Measurements from ENCODE around the gene KREMEN1. TPM values are rescaled to one million over a fixed set of nuclear protein-coding genes. Genes with fewer than 3 reads are reported as not detected.
"Not testable (repeated sequence)": the region's sequence is repeated elsewhere in the genome, so short reads cannot be mapped to it uniquely, and the experiment has no call there.

KREMEN1 gene
- total RNA-seq, 1 donor from 2014 or later: 0.68 TPM

DNA sequence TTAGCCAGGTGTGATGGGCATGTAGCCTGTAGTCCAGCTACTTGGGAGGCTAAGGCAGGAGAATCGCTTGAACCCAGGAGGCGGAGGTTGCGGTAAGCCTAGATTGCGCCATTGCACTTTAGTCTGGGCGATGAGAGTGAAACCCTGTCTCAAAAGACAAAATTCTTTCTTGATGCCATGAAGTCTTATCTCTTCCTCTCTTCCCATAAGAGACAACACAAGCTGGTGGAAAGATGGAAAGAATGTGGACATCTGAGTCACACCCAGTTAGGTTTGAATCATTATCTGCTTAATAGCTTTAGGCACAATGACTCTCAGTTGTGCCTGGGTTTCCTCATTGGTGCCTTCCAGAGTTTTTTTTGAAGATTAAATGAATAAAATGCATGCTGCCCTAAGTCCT, 35.3 kb downstream of the KREMEN1 start:
- DNase-seq: no peak

DNA sequence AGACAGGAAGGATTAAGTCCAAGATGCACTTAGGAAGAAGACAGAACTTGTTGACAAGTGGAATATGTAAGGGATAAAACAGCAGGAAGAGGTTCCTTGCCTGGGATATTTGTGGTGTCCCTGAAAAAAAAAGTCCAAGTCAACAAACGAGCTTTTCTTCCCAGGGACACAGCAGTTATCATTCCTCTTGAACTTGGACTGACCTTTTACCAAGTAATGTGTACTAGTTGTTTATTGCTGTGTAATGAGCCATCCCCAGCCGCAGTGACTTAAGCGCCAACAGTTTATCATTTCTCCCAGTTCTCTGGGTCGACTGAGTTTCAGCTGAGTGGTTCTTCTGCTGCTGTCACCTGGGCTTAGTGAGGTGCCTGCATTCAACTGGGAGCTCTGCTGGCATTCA, 37.0 kb downstream of the KREMEN1 start:
- DNase-seq: no peak

DNA sequence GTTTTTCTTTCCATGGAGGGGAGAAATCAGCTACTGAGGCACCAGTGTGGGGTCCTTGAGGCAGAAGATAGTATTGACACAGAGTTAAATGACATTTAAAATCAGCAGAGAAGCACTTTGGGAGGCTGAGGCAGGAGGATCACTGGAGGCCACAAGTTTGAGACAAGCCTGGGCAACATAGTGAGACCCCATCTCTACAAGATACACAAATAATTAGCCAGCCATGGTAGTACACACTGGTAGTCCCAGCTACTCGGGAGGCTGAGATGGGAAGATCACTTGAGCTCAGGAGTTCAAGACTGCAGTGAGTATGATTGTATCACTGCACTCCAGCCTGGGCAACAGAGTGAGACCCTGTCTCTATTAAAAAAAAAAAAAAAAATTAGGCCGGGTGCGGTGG, 38.1 kb downstream of the KREMEN1 start:
- DNase-seq: no peak

DNA sequence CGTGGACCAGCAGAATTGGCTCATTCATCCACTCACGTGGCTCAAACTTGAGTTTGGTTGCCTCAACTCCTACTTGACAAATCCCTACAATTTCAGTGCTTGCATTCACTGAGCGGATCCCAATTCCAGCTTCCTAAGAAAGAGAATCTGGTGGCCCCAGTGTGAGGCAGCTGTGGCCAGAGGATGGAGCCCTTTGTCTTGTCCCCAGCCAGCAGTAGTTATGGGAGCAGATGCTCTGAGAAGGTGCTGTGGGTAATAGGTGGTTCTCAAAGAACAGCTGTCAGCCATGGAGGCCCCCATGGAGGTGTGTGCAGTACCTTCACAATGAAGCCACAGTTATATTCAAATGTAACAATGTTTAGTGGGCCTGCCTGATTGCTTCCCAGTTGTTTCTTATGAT, 39.3 kb downstream of the KREMEN1 start:
- no peak for DNase-seq

DNA sequence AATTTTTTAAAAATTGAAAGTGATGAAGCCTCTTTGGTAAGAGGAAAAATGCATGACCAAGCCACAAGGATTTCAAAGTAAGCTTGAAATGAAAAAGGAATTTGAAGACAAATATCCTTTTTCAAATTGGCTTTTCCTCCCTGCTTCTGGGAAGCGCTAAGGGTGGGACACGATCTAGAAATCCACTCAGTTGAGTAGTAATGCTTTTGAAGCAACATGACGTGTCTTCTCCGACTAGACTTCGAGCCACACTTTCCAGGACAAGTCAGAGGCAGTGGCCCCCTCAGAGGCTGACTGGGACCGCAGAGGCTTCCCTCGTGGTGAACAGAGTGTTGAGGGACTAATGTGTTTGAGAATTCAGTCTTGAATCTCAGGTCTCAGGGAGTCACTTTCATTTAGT, 39.8 kb downstream of the KREMEN1 start:
- DNase-seq: no peak

DNA sequence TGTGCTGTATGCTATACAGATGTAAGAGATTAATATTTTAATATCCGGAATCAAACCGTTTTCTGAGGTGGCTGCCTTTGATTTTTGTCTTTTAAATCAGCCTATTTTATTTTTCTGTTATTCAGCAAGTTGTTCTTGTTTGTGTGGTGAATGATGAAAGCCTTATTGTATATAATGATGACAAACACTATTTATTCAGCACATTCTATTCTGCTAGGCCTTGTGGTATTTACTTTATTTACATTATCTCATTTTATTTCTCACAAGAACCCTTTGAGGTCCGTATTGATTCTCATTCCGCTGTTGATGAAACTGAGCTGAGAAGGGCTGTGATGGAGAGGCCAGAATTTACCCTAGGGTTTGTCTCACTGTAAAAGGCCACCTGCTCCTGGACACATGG, 40.5 kb downstream of the KREMEN1 start:
- DNase-seq: no peak

DNA sequence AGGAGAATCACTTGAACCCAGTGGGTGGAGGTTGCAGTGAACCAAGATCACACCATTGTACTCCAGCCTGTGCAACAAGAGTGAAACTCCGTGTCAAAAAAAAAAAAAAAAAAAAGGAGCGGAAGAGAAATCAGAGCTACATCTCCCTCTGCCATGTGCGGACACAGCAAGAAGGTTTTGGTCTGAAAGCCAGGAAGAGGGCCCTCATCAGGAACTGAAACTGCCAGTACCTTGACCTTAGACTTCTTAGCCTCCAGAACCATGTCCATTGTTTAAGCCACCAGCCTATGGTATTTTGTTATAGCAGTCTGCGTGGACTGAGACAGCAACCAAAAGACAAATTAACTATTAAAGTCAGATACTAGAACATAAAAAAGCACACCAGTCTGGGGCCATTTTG, 41.6 kb downstream of the KREMEN1 start:
- no peak for DNase-seq

DNA sequence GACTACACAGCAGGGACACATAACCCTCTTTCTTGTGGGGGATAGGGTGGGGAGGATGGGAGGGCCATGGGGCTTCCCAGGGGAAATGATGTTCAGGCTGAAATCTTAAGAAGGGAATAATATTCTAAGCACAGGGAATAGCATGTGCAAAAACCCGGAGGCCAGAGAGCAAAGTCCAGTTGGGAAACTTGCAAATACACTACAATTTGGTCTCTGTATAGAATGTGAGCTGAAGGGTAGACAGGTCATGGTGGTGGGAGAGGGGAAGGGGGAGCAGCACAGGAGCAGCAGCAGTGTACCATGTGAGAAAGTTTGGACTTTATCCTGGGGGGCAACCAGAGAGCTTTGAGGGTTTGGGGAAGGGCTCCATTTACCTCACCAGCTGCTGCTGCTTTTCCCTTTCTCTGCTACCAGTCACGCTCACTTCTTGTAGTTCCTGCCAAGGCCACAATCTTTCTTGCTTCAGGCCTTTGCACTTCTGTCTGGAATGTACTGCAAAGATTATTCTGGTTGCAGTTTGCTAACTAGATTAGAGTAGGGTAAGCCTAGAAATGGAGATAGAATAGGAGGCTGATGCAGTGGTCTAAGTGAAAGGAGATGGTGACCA, 43.0 kb downstream of the KREMEN1 start:
- DNase-seq: no peak

DNA sequence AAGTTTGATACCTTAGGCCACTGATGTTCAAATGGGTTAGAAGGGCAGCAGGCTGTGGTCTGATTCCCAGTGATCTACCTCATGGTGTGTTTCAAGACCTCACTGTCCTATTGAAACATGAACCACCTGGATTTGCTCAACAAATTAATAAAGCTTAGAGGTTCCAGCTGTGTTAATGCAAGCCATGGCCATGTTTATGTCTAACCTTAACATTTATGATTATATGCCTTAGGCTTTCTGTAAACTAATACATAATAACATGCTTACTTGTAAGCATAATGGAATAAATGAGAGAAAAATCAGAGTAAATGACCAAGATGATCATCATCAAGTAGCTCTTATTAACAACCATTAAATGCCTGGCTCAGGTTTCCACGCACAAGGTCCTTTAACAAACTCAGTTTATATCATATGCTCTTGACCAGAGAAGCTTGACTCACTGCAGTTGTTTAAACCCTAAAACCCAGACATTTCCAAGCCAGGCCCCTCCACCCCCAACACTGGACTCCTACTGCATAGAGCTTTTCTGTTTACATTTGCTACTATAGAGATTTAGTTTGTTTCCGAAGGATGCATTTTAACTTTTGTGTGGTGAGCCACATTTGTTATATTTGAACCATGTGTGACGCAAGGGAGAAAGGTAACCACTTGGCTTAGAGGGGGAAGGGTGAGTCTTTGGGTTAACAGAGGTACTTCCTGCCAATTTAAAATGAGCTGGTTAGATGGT, 43.7 kb downstream of the KREMEN1 start:
- no peak for DNase-seq

DNA sequence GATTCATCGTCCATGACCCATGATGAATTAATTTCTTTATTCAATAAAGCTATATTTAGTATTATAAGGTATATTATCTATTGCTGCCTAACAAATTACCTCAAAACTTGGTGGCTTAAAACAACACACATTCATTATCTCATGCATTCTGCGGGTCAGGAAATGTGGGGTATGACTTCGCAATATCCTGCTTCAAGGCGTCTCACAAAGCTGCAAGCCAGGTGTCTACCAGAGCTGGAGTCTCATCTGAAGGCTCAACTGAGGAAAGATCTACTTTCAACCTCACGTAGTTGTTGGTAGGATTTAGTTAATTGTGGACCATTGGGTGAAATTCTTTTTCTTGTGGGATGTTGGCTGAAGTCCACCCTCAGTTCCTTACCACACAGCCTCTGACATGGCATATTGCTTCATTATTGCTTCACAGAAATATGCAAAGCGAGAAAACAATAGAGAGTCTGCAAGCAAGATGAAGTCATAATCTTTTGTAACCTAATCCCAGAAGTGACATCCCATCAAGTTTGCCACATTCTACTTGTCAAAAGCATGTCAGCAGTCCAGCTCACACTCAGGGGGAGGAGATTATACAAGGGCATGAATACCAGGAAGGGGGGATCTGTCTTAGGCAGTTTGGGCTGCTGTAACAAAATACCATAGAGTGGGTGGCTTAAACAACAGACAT, 45.1 kb downstream of the KREMEN1 start:
- DNase-seq: no peak

DNA sequence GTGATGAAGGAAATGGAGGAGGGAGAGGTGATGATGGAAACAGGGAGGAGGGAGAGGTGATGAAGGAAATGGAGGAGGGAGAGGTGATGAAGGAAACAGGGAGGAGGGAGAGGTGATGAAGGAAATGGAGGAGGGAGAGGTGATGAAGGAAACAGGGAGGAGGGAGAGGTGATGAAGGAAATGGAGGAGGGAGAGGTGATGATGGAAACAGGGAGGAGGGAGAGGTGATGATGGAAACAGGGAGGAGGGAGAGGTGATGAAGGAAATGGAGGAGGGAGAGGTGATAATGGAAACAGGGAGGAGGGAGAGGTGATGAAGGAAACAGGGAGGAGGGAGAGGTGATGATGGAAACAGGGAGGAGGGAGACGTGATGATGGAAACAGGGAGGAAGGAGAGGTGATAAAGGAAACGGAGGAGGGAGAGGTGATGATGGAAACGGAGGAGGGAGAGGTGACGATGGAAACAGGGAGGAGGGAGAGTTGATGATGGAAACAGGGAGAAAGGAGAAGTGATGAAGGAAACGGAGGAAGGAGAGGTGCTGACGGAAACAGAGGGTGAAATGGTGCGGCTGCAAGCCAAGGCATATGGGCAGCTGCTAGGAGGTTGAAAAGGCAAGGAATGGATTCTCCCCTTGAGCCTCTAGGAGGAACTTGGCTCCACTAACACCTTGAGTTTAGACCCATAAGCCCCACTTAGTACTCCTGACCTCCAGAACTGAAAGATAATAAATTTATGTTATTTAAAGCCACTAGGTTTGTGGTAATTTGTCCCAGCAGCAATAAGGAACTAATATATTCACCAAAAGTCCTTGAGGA, 47.5 kb downstream of the KREMEN1 start:
- not testable (repeated sequence) for DNase-seq

DNA sequence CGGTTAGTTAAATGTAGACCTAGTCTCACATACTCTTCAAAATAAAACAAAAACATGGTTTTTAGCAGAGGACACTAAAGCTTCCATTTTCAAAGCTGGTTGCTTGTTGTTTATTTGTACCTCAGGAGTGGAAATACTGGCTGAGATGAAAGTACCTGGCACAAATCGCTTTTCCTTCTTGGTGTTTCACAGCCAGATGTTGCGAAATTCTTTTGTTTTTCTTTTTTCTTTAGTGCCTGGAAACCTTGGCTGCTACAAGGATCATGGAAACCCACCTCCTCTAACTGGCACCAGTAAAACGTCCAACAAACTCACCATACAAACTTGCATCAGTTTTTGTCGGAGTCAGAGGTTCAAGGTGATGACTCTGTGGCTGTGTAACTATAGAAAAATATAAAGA, 48.3 kb downstream of the KREMEN1 start:
- DNase-seq: no peak

DNA sequence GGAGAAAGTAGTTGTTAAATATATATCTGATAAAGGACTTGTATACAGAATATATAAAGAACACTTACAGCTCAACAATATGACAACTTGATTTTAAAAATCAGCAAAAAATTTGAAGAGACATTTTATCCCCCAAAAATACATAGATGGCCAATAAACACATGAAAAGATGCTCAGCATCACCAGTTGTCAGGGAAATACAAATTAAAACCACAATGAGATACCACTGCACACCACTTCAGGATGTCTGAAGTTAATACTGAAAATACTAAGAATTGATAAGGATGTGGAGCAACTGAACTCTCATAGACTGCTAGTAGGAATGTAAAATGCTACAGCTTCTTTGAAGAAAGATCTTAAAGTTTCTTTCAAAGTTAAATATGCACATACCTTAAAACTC, 49.2 kb downstream of the KREMEN1 start:
- no peak for DNase-seq

DNA sequence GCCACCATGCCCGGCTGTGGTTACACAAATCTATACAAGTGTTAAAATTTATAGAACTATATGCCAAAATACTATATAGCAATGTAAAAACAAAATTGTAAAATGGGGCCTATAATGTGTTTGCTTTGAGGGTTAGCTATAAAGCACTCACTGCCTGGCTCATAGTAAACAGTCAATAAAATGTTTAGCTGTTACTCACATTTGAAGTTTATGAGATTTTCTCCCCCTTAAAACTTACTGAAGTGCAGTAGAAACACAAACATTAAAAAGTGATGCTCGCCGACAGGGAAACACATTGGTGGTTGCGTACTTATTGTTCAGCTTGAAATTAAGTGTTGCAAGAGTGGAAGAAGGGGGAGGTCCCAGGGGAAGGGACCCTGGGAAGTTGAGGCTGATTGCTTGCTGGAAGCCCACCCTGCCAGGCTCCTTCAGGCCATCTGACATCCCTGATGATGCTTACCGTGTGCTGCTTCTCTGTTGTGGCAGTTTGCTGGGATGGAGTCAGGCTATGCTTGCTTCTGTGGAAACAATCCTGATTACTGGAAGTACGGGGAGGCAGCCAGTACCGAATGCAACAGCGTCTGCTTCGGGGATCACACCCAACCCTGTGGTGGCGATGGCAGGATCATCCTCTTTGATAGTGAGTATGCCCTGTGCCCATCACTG, 52.1 kb downstream of the KREMEN1 start:
- no peak for DNase-seq

DNA sequence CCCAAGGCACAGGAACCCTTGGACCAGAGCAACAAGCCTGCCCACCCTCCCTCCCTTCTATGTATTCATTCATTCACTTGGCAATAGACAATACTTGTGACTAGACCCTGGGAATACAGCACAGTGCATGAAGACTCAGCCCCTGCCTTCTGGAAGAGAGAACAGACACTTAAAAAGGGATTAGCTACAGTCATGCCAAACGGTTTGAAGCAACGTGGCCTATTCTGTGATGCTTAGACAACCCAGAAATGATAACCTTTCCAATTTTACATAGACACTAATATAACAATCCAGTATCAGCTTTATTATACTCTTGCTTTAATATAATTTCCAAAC, 52.6 kb downstream of the KREMEN1 start:
- DNase-seq: no peak

DNA sequence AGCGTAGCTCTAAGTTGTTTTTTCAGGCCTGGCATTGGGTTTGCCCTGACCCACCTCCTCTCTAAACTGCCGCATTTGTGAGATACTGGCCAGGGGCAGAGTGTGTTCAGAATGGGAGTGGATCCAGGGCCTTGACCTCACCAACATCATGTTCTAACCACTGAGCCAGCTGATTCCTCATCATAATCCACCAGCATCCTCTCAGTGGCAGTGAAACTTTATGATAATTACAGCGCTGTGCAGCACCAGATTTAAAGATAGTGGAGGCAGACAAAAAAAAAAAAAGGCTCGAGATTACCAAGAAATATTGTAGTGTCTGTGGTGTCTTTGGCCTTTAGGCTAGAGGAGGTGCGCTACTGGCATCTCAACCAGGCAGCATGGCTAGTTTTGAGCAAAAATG, 53.0 kb downstream of the KREMEN1 start:
- DNase-seq: no peak

DNA sequence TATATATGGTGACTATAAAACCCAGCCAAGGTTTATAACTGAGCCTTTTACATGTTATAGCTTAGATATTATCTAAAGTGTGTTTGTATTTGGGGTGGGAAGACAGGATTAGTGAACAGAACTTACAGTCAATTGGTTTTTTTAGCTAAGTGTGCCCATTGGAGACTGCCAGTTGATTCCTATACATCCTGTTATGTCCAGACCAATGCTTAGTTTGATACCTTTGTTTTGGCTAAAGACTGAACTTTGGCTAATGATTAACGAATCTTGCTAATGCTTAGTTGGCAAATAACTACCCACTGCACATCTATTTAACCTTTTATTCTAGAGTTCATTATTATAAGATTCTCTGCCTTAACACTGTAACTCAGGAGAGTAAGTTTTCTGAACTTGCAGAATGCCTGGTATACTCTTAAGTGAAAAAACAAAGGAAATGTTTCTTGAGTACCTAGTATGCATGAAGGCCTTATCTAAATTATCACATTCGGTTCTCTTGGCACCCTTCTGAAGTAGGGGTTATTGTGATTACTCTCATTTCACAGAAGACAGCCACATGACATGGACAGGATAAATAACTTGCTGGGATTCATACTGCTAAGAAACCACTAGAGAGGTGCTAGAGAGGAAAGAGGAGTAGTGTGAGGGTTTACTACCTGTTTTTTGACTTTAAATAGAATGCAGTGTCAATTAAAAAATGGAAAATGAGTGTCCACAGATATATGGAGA, 54.0 kb downstream of the KREMEN1 start:
- DNase-seq: no peak

DNA sequence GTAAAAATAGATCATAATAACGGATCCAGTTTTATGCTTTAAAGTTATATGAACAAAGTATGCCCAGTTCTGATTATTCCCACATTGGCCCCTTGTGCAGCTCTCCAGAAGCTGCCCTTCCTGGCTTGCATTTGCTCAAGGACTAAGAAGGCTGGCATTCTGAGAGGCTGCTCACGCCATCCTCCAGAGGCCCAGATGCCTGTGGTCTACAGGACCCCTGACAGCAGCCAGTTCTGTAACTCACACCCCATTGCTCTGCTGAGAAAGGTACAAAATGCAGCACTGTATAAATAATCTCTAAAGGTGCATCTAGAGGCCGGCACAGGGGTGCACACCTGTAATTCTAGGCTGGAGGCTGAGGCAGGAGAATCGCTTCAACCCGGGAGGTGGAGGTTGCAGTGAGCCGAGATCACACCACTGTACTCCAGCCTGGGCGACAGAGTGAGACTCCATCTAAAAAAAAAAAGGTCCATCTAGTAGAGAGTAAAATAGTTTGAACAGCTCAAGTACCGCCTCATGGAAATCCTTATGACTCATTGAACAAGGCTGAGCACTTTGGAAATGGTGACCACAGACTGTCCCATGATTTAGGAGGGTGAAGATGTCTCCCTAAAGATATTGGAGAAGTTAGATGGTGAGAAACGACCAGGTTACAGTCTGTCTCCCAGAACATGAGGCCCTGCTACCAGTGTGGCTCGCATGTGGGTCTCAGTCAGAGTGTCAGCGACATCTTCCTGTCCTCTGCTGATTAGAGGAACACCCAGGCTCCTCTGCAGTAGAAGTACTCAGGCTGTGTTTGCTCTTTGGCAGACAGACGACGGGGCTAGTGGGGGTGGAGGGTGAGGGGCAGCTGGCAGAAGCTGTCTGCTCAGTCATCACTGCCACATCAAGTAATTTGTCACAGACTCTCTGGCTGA, 56.3 kb downstream of the KREMEN1 start:
- no peak for DNase-seq

DNA sequence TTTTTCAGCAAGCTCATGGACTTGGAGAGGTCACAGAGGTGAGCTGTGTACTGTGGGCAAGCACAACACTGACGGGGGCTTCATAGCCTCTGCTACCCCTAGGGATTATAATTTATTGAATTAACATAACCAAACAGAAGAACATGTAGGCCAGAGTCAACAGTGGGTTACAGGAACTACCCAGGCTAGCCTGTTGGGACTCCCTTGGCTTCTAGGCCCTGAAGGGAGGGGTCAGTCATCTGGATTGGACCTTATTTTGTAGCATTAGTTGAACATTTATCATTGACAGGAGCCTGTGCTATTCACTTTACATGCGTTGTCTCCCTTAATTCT, 56.9 kb downstream of the KREMEN1 start:
- no peak for DNase-seq

DNA sequence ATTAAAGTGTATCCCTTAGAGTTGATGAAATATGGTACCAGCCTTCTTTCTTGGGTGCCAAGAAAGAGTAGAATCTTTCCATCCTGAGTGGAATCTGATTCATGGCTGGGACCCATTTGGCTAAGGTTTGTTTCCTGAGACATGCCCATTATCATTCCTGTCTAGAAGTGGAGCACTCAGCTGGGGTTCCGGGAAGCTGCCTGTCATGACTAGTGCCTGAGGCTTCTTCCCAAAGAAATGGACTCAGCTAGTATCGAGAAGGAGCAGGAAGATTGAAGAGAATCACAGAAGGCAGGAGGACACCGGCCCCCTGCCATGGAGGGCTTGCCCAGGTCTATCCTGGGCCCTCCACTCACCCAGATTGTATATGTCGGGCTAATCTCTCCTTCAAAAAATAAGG, 57.6 kb downstream of the KREMEN1 start:
- DNase-seq: no peak

DNA sequence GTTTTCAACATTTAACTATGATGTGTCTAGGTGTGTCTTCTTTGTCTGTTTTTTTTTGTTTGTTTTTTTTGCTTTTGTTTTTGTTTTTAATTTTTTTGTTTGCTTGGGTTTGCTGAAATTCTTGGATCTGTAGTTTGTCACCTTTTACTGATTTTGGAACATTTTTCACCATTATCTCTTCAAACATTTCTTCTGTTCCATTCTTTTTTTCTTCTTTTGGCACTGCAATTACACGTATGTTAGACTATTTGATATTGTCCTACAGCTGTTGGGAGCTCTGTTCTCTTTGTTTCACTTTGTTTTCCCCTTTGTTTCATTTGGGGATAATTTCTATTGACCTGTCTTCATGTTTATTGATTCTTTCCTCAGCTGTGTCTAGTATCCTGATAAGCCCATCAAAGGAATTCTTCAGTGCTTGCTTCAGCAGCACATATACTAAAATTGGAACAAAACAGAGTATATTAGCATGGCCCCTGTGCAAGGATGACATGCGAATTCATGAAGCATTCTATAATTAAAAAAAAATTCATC, 60.8 kb downstream of the KREMEN1 start:
- DNase-seq: no peak
